Ramos (cell line): Measurements from ENCODE around the gene FAM228A.
"Not testable (repeated sequence)": the region's sequence is repeated elsewhere in the genome, so short reads cannot be mapped to it uniquely, and the experiment has no call there.

Source experiments
- in situ Hi-C: fragments of 300-500 bp; cut with MboI; formaldehyde crosslinking; loops from one replicate; pipeline ENCODE4 v1.14.3; 2022; ENCODE audit warnings: low sequenced_read_pairs; ENCODE audit not compliant: unreplicated experiment

Gene FAM228A

GRCh38 chr2:24183366-24184069, 8.7 kb downstream of the FAM228A start:
- in situ Hi-C loops: no loop called here

GRCh38 chr2:24189551-24189950, 14.7 kb downstream of the FAM228A start:
- in situ Hi-C loops: no loop called here

GRCh38 chr2:24190503-24190902, 15.7 kb downstream of the FAM228A start:
- in situ Hi-C loops: no loop called here

- in situ Hi-C loops: no loop called here
Observed at GRCh38 chr2:24191156-24191555, 16.3 kb downstream of the FAM228A start.

GRCh38 chr2:24191848-24192247, 17.0 kb downstream of the FAM228A start:
- in situ Hi-C loops: no loop called here

- in situ Hi-C loops: not testable (repeated sequence)
Observed at GRCh38 chr2:24197213-24197612, 22.4 kb downstream of the FAM228A start.

- in situ Hi-C loops: no loop called here
Observed at GRCh38 chr2:24199968-24200590, 25.2 kb downstream of the FAM228A start.

- in situ Hi-C loops: no loop called here
Observed at GRCh38 chr2:24200799-24201198, 25.9 kb downstream of the FAM228A start.

- in situ Hi-C loops: no loop called here
Observed at GRCh38 chr2:24203029-24203786, 28.4 kb downstream of the FAM228A start.

GRCh38 chr2:24203787-24204150, 28.9 kb downstream of the FAM228A start:
- in situ Hi-C loops: no loop called here

- in situ Hi-C loops: no loop called here
Observed at GRCh38 chr2:24204505-24204904, 29.7 kb downstream of the FAM228A start.

GRCh38 chr2:24205131-24205530, 30.3 kb downstream of the FAM228A start:
- in situ Hi-C loops: no loop called here

GRCh38 chr2:24206242-24206641, 31.4 kb downstream of the FAM228A start:
- in situ Hi-C loops: no loop called here

GRCh38 chr2:24206714-24207113, 31.9 kb downstream of the FAM228A start:
- in situ Hi-C loops: no loop called here

GRCh38 chr2:24207359-24207758, 32.5 kb downstream of the FAM228A start:
- in situ Hi-C loops: no loop called here

GRCh38 chr2:24208490-24208889, 33.6 kb downstream of the FAM228A start:
- in situ Hi-C loops: no loop called here

- in situ Hi-C loops: no loop called here
Observed at GRCh38 chr2:24209389-24210105, 34.7 kb downstream of the FAM228A start.

- in situ Hi-C loops: no loop called here
Observed at GRCh38 chr2:24210106-24210455, 35.2 kb downstream of the FAM228A start.

GRCh38 chr2:24210723-24211122, 35.9 kb downstream of the FAM228A start:
- in situ Hi-C loops: no loop called here

GRCh38 chr2:24211408-24211807, 36.6 kb downstream of the FAM228A start:
- in situ Hi-C loops: no loop called here

- in situ Hi-C loops: no loop called here
Observed at GRCh38 chr2:24214880-24215279, 40.0 kb downstream of the FAM228A start.
